GM12801 (cell line): ENCODE measurements around the gene MYORG.

ENCODE experiments used
- CTCF ChIP-seq: IDR thresholded peaks from one replicate; pipeline ENCODE4 v1.5.1; 2011; ENCODE audit warnings: control low read depth; ENCODE audit not compliant: insufficient read length; ENCODE audit errors: extremely low read depth

Gene MYORG

DNA sequence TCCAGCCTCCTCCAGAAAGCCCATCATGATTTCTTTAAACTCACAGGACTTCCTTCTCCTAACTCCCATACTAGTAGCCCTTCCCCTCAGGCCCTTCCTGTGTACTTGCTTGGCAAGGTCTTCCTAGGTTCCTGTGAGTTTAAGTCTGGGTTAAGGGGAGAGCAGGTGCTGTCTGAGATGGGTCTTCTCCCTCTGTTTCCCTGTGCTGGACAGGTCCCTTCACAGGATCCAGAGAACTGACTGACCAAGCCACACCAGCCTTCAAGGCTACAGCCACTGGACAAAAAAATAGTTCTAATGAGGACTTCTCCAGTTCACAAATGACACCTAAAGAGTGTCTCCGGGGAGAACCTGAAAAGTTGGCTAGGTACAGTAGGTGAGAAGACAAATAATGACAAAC, 29.5 kb upstream of the MYORG start:
- no peak for TF ChIP-seq CTCF

DNA sequence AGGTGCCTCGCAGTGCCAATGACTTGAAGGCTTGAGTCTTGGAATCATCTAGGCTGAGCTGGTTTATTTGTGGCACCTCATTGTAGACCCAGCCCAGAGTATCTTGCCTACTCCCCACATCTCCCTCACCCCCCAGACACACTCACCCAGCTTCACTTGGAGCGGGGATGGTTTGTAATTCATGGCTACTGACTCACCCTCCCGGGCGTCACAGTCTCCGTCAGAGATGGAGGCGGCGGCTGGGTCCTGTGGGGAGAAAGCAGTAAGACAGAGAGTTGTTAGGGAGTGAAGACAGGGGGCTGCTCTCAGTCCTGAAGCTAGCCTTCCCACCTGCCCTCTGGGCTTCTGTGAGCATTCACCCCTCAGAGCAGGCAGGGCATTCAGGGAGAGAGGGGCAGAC, 29.0 kb upstream of the MYORG start:
- TF ChIP-seq CTCF, result no peak

GRCh38 chr9:34403554-34404380, 27.1 kb upstream of the MYORG start:
- peak; percentile 64 for TF ChIP-seq CTCF

DNA sequence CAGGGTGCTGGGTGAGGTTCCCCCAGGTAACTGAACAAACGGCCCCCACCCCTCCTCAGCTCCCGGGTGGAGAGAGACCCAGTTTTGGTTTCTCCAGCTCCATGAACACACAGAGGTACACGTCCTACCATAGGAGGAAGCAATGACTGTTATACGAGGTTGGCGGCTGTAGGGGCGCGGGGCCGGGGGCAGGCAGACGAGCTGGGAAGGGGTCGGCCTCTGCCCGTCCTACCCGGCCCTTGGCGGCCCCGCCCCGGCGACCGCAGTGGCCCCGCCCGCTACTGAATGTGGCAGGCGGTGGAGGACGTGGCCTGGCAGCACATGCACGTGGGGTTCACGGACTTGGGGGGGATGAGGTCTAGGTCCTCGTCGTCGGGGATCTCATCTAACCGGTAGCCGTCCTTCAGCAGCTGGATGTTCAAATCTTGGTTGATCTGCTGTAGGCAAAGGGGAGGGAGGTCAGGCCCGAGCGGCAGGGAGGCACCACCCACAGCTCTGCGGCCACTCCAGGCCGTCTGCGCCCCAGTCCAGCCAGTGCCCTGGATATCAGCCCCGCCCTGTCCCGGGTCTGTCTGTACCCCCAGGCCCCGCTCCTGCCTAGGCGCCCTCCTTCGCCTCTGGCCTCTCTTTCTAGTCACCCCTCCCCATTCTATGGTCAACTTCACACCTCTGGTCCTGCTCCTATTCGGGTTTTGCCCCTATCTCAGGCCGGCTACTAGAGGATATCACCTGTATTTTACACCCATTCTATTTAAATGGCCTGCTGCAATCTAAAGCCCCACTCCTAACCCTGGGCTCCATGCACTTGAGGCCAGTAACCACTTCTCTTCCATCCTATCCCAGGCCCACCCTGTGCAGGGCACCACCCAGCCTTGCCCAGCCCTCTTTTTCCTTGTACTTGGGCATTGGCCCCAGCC, 24.2 kb upstream of the MYORG start:
- TF ChIP-seq CTCF, result no peak

- no peak for TF ChIP-seq CTCF
Observed at GRCh38 chr9:34400275-34400674, 23.6 kb upstream of the MYORG start.

GRCh38 chr9:34399729-34400128, 23.0 kb upstream of the MYORG start:
- TF ChIP-seq CTCF, result no peak

GRCh38 chr9:34398875-34399274, 22.2 kb upstream of the MYORG start:
- TF ChIP-seq CTCF, result no peak
